Neuronal stem cell (in vitro differentiated cells): ENCODE measurements around the gene B9D2.

Experiments
- DNase-seq: peaks from one replicate; pipeline ENCODE4 v3.0.0-alpha.2; 2013; ENCODE audit warnings: low spot score
- H2AFZ ChIP-seq: one replicate; pipeline ENCODE4 v1.6.1; 2013; ENCODE audit warnings: mild to moderate bottlenecking, low read length, inconsistent platforms
- H2AK5ac ChIP-seq: 2 replicates; pipeline ENCODE4 v1.6.1; 2013; ENCODE audit warnings: low read depth, mild to moderate bottlenecking, inconsistent platforms, low read length, moderate library complexity, mixed read lengths
- H2BK120ac ChIP-seq: 2 replicates; pipeline ENCODE4 v1.6.1; 2013; ENCODE audit warnings: low read depth, mild to moderate bottlenecking, inconsistent platforms, low read length, moderate library complexity, mixed read lengths
- H2BK12ac ChIP-seq: one replicate; pipeline ENCODE4 v1.6.1; 2013; ENCODE audit warnings: low read length, inconsistent platforms
- H2BK15ac ChIP-seq: 2 replicates; pipeline ENCODE4 v1.6.1; 2013; ENCODE audit warnings: mild to moderate bottlenecking, low read length, inconsistent platforms, mixed read lengths
- H2BK5ac ChIP-seq: one replicate; pipeline ENCODE4 v1.6.1; 2013; ENCODE audit warnings: inconsistent platforms, mild to moderate bottlenecking, low read length, moderate library complexity
- H3K14ac ChIP-seq: one replicate; pipeline ENCODE4 v1.6.1; 2013; ENCODE audit warnings: low read length, inconsistent platforms
- H3K18ac ChIP-seq: 2 replicates; pipeline ENCODE4 v1.6.1; 2013; ENCODE audit warnings: low read length, inconsistent platforms
- H3K23ac ChIP-seq: 2 replicates; pipeline ENCODE4 v1.6.1; 2013; ENCODE audit warnings: low read depth, mild to moderate bottlenecking, mixed read lengths, low read length, inconsistent platforms; ENCODE audit not compliant: poor library complexity
- H3K27ac ChIP-seq: replicated peaks from 3 replicates; pipeline ENCODE4 v1.5.1; 2013; ENCODE audit warnings: low read length, inconsistent platforms
- H3K27me3 ChIP-seq, 3 experiments: 2 replicates each; pipeline ENCODE4 v1.6.1; 2013; ENCODE audit warnings: low read length in 3 of 3, mild to moderate bottlenecking in 2 of 3, inconsistent platforms in 1 of 3, low read depth in 1 of 3, mixed read lengths in 1 of 3, moderate library complexity in 1 of 3; ENCODE audit not compliant: control insufficient read depth in 3 of 3, insufficient read depth in 3 of 3
- H3K36me3 ChIP-seq, 2 donors: replicated peaks in 1 of 2; 2 replicates each; pipeline ENCODE4 v1.6.1; 2013; ENCODE audit warnings: low read length in 2 of 2; ENCODE audit not compliant: control insufficient read depth in 2 of 2, insufficient read depth in 2 of 2
- H3K4ac ChIP-seq: 2 replicates; pipeline ENCODE4 v1.6.1; 2013; ENCODE audit warnings: inconsistent platforms, mild to moderate bottlenecking, low read length, moderate library complexity
- H3K4me1 ChIP-seq, 2 donors: 1 replicate in 1 of 2; 2 replicates in 1 of 2; pipeline ENCODE4 v1.6.1; 2013; ENCODE audit warnings: low read length in 2 of 2, low read depth in 1 of 2; ENCODE audit not compliant: control insufficient read depth in 2 of 2, insufficient read depth in 1 of 2
- H3K4me2 ChIP-seq: one replicate; pipeline ENCODE4 v1.6.1; 2013; ENCODE audit warnings: mild to moderate bottlenecking, low read length, inconsistent platforms; ENCODE audit not compliant: insufficient read depth, poor library complexity, severe bottlenecking
- H3K4me3 ChIP-seq, 2 donors: 2 replicates each; pipeline ENCODE4 v1.5.1; 2013; ENCODE audit warnings: low read length in 2 of 2, mild to moderate bottlenecking in 2 of 2, inconsistent platforms in 1 of 2, moderate library complexity in 1 of 2
- H3K79me1 ChIP-seq: one replicate; pipeline ENCODE4 v1.6.1; 2013; ENCODE audit warnings: low read depth, mild to moderate bottlenecking, inconsistent platforms, low read length, moderate library complexity
- H3K9ac ChIP-seq: one replicate; pipeline ENCODE4 v1.6.1; 2013; ENCODE audit warnings: mild to moderate bottlenecking, low read depth, low read length, inconsistent platforms; ENCODE audit not compliant: poor library complexity
- H3K9me3 ChIP-seq, 2 donors: replicated peaks in 1 of 2; 2 replicates each; pipeline versions ENCODE3 to v1.6.1; 2013; ENCODE audit warnings: low read length in 2 of 2, mild to moderate bottlenecking in 2 of 2, inconsistent platforms in 1 of 2, low read depth in 1 of 2, mixed read lengths in 1 of 2, moderate library complexity in 1 of 2; ENCODE audit not compliant: control insufficient read depth in 2 of 2, insufficient read depth in 1 of 2
- H4K8ac ChIP-seq: one replicate; pipeline ENCODE4 v1.6.1; 2013; ENCODE audit warnings: low read depth, mild to moderate bottlenecking, inconsistent platforms, low read length, moderate library complexity
- H4K91ac ChIP-seq: one replicate; pipeline ENCODE4 v1.6.1; 2013; ENCODE audit warnings: low read length, low read depth, mild to moderate bottlenecking, inconsistent platforms; ENCODE audit not compliant: poor library complexity
- WGBS, 2 donors: extraction: QIAGEN DNeasy Blood & Tissue Kit; methylation state at CpG; one replicate each; pipeline ENCODE4 v1.1.7; 2013; ENCODE audit warnings: missing lambda C conversion rate in 2 of 2, mixed read lengths in 1 of 2; ENCODE audit not compliant: insufficient read length in 2 of 2, insufficient replicate concordance in 1 of 2; ENCODE audit errors: extremely low coverage in 2 of 2; 5-methylcytosine and 5-hydroxymethylcytosine counted together

Gene B9D2

DNA sequence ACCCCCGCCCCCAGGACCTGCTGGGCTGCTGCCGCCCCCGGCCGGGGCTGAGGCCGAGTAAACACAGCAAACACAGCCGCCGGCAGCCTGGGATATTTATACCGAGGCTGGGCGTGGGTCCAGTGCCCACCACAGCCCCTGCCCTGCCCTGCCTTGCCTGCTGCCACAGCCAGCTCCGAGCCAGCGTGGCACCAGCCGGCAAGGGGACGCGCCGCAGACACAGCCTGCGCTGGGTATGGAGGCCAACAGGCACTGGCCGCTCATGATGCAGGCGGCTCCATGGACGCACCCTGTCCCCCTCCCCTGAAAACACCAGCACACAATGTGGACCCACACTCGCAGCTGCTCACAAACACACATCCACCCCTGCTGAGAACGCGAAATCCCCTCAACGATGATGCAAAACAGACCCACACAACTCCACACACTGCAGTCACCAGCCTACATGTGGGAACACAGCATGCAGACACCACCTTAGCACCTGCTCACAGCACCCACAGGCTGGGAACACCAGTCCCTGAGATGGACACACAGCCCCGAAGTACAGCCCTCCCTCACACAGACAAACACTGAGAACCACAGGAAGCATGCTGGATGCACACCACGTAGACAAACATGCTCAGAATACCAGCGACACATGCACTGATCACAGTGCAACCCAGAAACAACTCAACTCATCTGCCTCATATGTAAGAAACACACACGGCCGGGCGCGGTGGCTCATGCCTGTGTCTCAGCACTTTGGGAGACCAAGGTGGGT lies 37.8 kb downstream of the B9D2 start:
- no peak for DNase-seq
- H3K79me1 ChIP-seq = peaks cover 2% of the 10 kb centered on the region
- H3K14ac ChIP-seq = peak overlapping the region; percentile 65
- no peak overlapping the region for H4K91ac ChIP-seq
- peak overlapping the region; percentile 50 for H2BK15ac ChIP-seq
- no peak overlapping the region for H3K27ac ChIP-seq
- H2AK5ac ChIP-seq = peak overlapping the region; percentile 70
- no peak overlapping the region for H2BK120ac ChIP-seq
- peaks cover 0 to 25% (median 0%) of the 10 kb centered on the region in 3 experiments for H3K27me3 ChIP-seq
- peaks cover 30 to 35% of the 10 kb centered on the region in 2 donors for H3K4me1 ChIP-seq
- H3K18ac ChIP-seq = peak overlapping the region; percentile 83
- no peaks in the 10 kb centered on the region for H3K9me3 ChIP-seq
- H4K8ac ChIP-seq = no peak overlapping the region
- no CpG with 5 or more reads among the region's 30 CpGs for WGBS, 2 donors
- peak overlapping the region; percentile 62 for H3K4me2 ChIP-seq
- H3K36me3 ChIP-seq = peaks cover 5 to 27% of the 10 kb centered on the region in 2 donors
- peak overlapping the region; percentile 0 for H3K23ac ChIP-seq
- H2BK5ac ChIP-seq = peak overlapping the region; percentile 43
- H3K4me3 ChIP-seq = peak overlapping the region in 1 of 2 donors; percentile 3
- H2AFZ ChIP-seq = peak overlapping the region; percentile 33
- peak overlapping the region; percentile 86 for H3K9ac ChIP-seq
- no peak overlapping the region for H3K4ac ChIP-seq
- H2BK12ac ChIP-seq = peak overlapping the region; percentile 64

DNA sequence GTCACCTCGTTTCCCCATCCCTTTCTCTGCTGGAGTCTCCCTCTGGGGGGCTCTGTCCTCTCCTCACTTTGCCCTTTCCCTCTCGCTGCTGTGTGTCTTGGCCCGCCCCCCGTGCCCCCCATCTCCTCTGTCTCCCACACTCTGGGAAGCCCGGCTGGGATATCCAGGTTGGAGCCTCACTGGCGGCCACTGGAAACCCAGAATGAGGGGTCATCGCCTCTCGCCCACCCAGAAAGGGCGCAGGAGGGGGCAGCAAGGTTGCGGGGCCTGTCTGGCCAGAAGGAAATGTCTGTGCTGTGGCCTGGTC lies 38.4 kb downstream of the B9D2 start:
- DNase-seq = no peak
- Histone ChIP-seq H2AFZ (peak overlapping the region; percentile 33), H3K14ac (peak overlapping the region; percentile 65), H2BK120ac (no peak overlapping the region), H2BK12ac (no peak overlapping the region), H3K36me3 (peaks cover 7 to 33% of the 10 kb centered on the region in 2 donors), H2AK5ac (peak overlapping the region; percentile 70), H3K27ac (no peak overlapping the region), H3K4ac (no peak overlapping the region), H2BK5ac (no peak overlapping the region), H3K18ac (peak overlapping the region; percentile 83), H4K91ac (no peak overlapping the region), H3K9ac (peak overlapping the region; percentile 68), H3K27me3 (peaks cover 0 to 22% (median 0%) of the 10 kb centered on the region in 3 experiments), H4K8ac (no peak overlapping the region), H3K9me3 (no peaks in the 10 kb centered on the region), H3K4me2 (peak overlapping the region; percentile 62), H3K23ac (peak overlapping the region; percentile 0), H3K4me3 (no peak overlapping the region), H2BK15ac (peak overlapping the region; percentile 50), H3K4me1 (peaks cover 30 to 36% of the 10 kb centered on the region in 2 donors), H3K79me1 (peaks cover 2% of the 10 kb centered on the region)
- WGBS, 2 donors = no CpG with 5 or more reads among the region's 10 CpGs

DNA sequence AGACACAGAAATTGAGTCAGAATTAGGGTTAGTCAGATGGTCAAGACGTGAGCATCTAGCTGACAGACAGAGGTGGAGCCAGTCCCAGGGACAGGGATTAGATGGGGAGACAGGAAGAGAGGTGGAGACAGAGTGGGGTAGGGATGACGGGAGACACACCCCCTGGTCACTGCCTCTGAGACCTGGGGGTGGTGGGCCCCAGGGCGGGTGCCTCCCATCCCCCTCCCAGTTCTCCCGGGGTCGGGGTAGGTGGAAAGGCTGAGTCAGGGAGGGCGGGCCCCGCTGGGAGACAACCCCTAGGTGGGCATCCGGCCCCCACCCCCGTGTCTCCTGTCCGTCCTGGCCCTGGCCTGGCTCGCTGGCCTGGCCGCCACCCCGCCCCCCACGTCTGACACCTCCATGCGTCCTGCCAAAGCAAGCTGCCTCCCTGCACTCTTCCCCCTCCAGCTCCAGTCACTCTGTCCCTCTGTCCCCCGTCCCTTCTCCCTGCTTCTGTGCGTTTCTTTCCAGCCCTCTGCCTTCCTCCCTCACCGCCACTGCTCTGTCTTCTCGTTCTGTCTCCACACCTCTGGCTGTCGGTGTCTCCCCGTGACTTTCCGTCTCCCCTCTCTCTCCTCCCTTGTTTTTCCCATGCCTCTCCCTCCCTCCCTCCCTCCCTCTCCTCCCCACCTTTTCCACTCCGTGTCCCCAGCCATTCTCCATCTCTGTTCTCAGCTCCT lies 38.9 kb downstream of the B9D2 start:
- Histone ChIP-seq H3K27ac (peak overlapping the region; percentile 13), H2BK120ac (no peak overlapping the region), H3K4ac (no peak overlapping the region), H2AK5ac (no peak overlapping the region), H3K4me3 (peak overlapping the region in 1 of 2 donors; percentile 58), H2BK12ac (no peak overlapping the region), H3K4me2 (peak overlapping the region; percentile 62), H3K27me3 (peaks cover 0 to 19% (median 0%) of the 10 kb centered on the region in 3 experiments), H3K23ac (peak overlapping the region; percentile 0), H4K8ac (no peak overlapping the region), H3K14ac (no peak overlapping the region), H3K9me3 (no peaks in the 10 kb centered on the region), H3K36me3 (peaks cover 8 to 38% of the 10 kb centered on the region in 2 donors), H2BK5ac (no peak overlapping the region), H2BK15ac (no peak overlapping the region), H2AFZ (peak overlapping the region; percentile 33), H3K9ac (peak overlapping the region; percentile 87), H3K79me1 (peaks cover 2% of the 10 kb centered on the region), H3K4me1 (peaks cover 30 to 36% of the 10 kb centered on the region in 2 donors), H4K91ac (no peak overlapping the region), H3K18ac (peak overlapping the region; percentile 61)
- WGBS, 2 donors = no CpG with 5 or more reads among the region's 23 CpGs
- DNase-seq = no peak

DNA sequence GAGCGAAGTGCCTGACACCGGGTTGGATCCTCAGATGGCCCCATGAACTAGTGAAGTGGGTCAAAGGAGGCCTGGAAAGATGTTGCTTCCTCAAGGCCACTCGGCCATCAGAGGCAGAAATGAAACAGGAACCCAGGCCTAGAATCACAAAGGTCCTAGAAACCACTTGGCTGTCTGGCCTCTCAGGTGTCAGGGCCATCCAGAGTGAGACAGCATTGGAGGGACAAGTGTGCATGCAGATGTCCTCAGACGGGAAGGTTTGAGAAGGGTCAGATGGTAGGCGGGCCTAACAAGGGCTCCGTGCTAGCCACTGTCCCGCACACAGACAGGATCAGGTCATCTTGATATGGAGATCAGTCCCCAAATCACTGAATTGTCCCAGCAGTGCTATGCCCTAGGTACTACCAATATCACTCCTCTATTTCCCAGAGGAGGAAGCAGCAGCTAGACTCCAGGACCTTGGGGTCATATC lies 39.7 kb downstream of the B9D2 start:
- Histone ChIP-seq H3K4ac (no peak overlapping the region), H4K91ac (no peak overlapping the region), H3K27me3 (peaks cover 0 to 19% (median 0%) of the 10 kb centered on the region in 3 experiments), H3K27ac (peak overlapping the region; percentile 3), H3K18ac (no peak overlapping the region), H3K9ac (no peak overlapping the region), H3K4me3 (peak overlapping the region in 1 of 2 donors; percentile 5), H2AK5ac (no peak overlapping the region), H2BK120ac (no peak overlapping the region), H2BK12ac (no peak overlapping the region), H2BK15ac (no peak overlapping the region), H3K23ac (no peak overlapping the region), H3K4me2 (no peak overlapping the region), H3K36me3 (peaks cover 12 to 46% of the 10 kb centered on the region in 2 donors), H3K14ac (no peak overlapping the region), H3K9me3 (no peaks in the 10 kb centered on the region), H4K8ac (no peak overlapping the region), H3K4me1 (peaks cover 30 to 36% of the 10 kb centered on the region in 2 donors), H3K79me1 (peaks cover 2% of the 10 kb centered on the region), H2BK5ac (no peak overlapping the region), H2AFZ (no peak overlapping the region)
- no peak for DNase-seq
- WGBS, 2 donors = no CpG with 5 or more reads among the region's 7 CpGs
